Fibroblast of the aortic adventitia (primary cell): ENCODE measurements around the gene IDI2. TPM values are rescaled to one million over a fixed set of nuclear protein-coding genes. Genes with fewer than 3 reads are reported as not detected.

Source experiments
- DNase-seq: peaks from one replicate; pipeline ENCODE4 v3.0.0-alpha.2; 2010; ENCODE audit warnings: low read depth
- H3K4me3 ChIP-seq: 2 replicates; pipeline ENCODE4 v1.5.1; 2011; ENCODE audit warnings: low read depth, mild to moderate bottlenecking, control low read depth, low read length, moderate library complexity
- total RNA-seq: library from RNA; depleted of rRNA; stranded (reverse); fragments of >200 nt; gene quantifications from 2 replicates; pipeline ENCODE4 v1.2.3, GENCODE V29; 2012; ENCODE audit warnings: low replicate concordance
- TF ChIP-seq, protein P1 (sequence below): IDR thresholded peaks from 2 replicates; pipeline ENCODE4 v1.5.1; 2011; ENCODE audit warnings: mild to moderate bottlenecking, low read length, control low read depth, inconsistent platforms; ENCODE audit not compliant: insufficient read depth

Gene IDI2
- total RNA-seq, 1 donor: not detected

DNA sequence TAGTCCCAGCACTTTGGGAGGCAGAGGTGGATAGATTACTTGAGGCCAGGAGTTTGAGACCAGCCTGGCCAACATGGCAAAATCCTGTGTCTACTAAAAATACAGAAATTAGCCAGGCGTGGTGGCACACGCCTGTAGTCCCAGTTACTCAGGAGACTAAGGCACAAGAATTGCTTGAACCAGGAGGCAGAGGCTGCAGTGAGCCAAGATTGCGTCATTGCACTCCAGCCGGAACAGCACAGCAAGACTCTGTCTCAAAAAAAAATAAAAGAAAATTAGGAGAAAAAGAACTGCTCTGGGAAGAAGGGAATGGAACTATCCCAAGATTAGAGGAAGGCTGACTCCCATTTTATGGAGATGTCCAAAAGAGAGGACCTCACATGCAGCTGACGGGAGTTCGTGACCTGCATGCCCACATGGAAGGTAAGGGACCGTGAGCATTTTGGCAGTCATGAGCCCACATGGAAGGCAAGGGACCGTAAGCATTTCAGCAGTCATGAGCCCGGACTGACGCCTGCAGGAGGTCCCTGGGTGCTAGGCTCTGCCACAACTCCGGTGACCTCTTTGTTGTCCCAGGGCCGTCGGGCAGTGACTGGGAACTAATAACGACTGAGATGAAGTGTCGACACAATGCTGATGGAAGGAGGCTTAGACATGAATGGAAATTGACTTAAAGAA, 56.0 kb downstream of the IDI2 start:
- TF ChIP-seq, protein P1, sequence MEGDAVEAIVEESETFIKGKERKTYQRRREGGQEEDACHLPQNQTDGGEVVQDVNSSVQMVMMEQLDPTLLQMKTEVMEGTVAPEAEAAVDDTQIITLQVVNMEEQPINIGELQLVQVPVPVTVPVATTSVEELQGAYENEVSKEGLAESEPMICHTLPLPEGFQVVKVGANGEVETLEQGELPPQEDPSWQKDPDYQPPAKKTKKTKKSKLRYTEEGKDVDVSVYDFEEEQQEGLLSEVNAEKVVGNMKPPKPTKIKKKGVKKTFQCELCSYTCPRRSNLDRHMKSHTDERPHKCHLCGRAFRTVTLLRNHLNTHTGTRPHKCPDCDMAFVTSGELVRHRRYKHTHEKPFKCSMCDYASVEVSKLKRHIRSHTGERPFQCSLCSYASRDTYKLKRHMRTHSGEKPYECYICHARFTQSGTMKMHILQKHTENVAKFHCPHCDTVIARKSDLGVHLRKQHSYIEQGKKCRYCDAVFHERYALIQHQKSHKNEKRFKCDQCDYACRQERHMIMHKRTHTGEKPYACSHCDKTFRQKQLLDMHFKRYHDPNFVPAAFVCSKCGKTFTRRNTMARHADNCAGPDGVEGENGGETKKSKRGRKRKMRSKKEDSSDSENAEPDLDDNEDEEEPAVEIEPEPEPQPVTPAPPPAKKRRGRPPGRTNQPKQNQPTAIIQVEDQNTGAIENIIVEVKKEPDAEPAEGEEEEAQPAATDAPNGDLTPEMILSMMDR: no peak
- no peak overlapping the region for H3K4me3 ChIP-seq
- no peak for DNase-seq

Other genes with a start within 250 kb of the IDI2 start
- gene LARP4B, start 94.2 kb downstream of the IDI2 start, total RNA-seq: 25.2 and 38.7 TPM in 2 replicates
- gene GTPBP4, start 37.4 kb downstream of the IDI2 start, total RNA-seq: 26.5 and 81.8 TPM in 2 replicates
- 48.1 and 67.4 TPM in 2 replicates for gene IDI1, start 23.3 kb upstream of the IDI2 start, total RNA-seq
- 14.4 and 17.0 TPM in 2 replicates for gene WDR37, start 30.5 kb upstream of the IDI2 start, total RNA-seq